ENCODE measurements around the gene ZNF496. TPM values are rescaled to one million over a fixed set of nuclear protein-coding genes. Genes with fewer than 3 reads are reported as not detected.
"Not testable (repeated sequence)": the region's sequence is repeated elsewhere in the genome, so short reads cannot be mapped to it uniquely, and the experiment has no call there.

ZNF496 gene
- total RNA-seq, 1 experiment from 2014 or later = 66.5 TPM

DNA sequence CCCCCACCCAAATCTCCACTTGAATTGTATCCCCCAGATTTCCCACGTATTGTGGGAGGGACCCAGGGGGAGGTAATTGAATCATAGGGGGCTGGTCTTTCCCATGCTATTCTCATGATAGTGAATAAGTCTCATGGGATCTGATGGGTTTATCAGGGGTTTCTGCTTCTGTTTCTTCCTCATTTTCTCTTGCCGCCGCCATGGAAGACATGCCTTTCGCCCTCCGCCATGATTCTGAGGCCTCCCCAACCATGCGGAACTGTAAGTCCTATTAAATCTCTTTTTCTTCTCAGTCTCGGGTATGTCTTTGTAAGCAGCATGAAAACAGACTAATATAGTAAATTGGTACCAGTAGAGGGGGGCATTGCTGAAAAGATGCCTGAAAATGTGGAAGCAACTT lies 33.4 kb upstream of the ZNF496 start:
- Histone ChIP-seq H3K79me1 (ENCODE audit: insufficient read depth, low read depth, low read length, poor library complexity, severe bottlenecking) (no peaks in the 10 kb centered on the region), H3K79me2 (ENCODE audit: insufficient read depth, low read length) (no peaks in the 10 kb centered on the region), H3T11ph (ENCODE audit: low read length) (no peak overlapping the region), H2BK20ac (ENCODE audit: low read depth, low read length, poor library complexity, severe bottlenecking) (no peak overlapping the region), H2AK5ac (ENCODE audit: insufficient read length, low read length) (no peak overlapping the region), H3K23ac (ENCODE audit: insufficient read length, low read depth, low read length) (no peak overlapping the region), H4K8ac (replicated peaks; ENCODE audit: insufficient read length, low read depth, low read length) (no peak overlapping the region), H4K5ac (ENCODE audit: insufficient read length, low read depth, low read length) (no peak overlapping the region), H3K23me2 (ENCODE audit: insufficient read length, low read depth, low read length, poor library complexity, severe bottlenecking) (no peaks in the 10 kb centered on the region), H3K9ac (ENCODE audit: extremely low read depth, insufficient read length, low read length) (no peak overlapping the region), H2BK12ac (ENCODE audit: insufficient read length, low read depth, low read length) (no peak overlapping the region), H3K56ac (ENCODE audit: insufficient read length, low read depth, low read length) (no peak overlapping the region), H3K4ac (ENCODE audit: low read depth, low read length) (no peak overlapping the region), H3K9me3 (ENCODE audit: control insufficient read depth, low read depth, low read length) (peaks cover 7% of the 10 kb centered on the region), H3K4me2 (ENCODE audit: insufficient read depth, insufficient read length, low read length) (no peak overlapping the region), H2AFZ (ENCODE audit: low read length) (no peak overlapping the region), H3K27me3 (ENCODE audit: insufficient read depth, low read length) (no peaks in the 10 kb centered on the region), H3K27ac (ENCODE audit: insufficient read length, low read depth, low read length) (no peak overlapping the region), H3K18ac (ENCODE audit: insufficient read length, low read depth, low read length) (no peak overlapping the region), H3K14ac (ENCODE audit: insufficient read depth, low read length) (no peak overlapping the region), H2BK120ac (ENCODE audit: low read depth, low read length, poor library complexity, severe bottlenecking) (no peak overlapping the region), H4K91ac (ENCODE audit: insufficient read length, low read depth, low read length) (no peak overlapping the region), H4K20me1 (ENCODE audit: control insufficient read depth, insufficient read depth, insufficient read length) (no peaks in the 10 kb centered on the region), H2BK15ac (ENCODE audit: low read depth, low read length) (no peak overlapping the region), H2BK5ac (ENCODE audit: insufficient read length, low read length) (no peak overlapping the region), H3K4me1 (ENCODE audit: insufficient read depth, low read length) (peaks cover 3% of the 10 kb centered on the region; the same call in 1 of the 2 replicates)
- Mint-ChIP-seq H3K27ac (no peak overlapping the region; a peak in 1 of 7 replicates), H3K4me3 (no peak overlapping the region), H3K9me3 (peaks cover 39 to 40% of the 10 kb centered on the region in 2 experiments), H3K27me3 (ENCODE audit: low read depth) (peaks cover 30% of the 10 kb centered on the region), H3K36me3 (ENCODE audit: insufficient read depth in 1 of 3, low read depth in 3 of 3) (peaks cover 20 to 25% (median 25%) of the 10 kb centered on the region in 3 experiments), H3K4me1 (peaks cover 26 to 30% of the 10 kb centered on the region in 2 experiments)
- no CpG with 5 or more reads among the region's 7 CpGs for WGBS (ENCODE audit: extremely low coverage, insufficient read length, low lambda C conversion rate)
- no peak for DNase-seq
- TF ChIP-seq, protein P1, sequence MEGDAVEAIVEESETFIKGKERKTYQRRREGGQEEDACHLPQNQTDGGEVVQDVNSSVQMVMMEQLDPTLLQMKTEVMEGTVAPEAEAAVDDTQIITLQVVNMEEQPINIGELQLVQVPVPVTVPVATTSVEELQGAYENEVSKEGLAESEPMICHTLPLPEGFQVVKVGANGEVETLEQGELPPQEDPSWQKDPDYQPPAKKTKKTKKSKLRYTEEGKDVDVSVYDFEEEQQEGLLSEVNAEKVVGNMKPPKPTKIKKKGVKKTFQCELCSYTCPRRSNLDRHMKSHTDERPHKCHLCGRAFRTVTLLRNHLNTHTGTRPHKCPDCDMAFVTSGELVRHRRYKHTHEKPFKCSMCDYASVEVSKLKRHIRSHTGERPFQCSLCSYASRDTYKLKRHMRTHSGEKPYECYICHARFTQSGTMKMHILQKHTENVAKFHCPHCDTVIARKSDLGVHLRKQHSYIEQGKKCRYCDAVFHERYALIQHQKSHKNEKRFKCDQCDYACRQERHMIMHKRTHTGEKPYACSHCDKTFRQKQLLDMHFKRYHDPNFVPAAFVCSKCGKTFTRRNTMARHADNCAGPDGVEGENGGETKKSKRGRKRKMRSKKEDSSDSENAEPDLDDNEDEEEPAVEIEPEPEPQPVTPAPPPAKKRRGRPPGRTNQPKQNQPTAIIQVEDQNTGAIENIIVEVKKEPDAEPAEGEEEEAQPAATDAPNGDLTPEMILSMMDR (conservative IDR thresholded peaks at IDR 0.05) = no peak

DNA sequence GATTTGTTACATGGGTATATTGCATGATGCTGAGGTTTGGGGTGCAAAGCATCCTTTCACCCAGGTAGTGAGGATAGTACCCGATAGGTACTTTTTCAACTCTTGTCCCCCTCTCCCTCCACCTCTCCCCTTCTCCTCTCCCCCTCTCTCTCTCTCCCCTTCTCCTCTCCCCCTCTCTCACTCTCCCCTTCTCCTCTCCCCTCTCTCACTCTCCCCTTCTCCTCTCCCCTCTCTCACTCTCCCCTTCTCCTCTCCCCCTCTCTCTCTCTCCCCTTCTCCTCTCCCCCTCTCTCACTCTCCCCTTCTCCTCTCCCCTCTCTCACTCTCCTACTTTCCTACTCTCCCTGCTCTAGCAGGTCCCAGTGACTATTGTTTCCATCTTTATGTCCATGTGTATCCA lies 31.3 kb upstream of the ZNF496 start:
- Mint-ChIP-seq H3K27me3 (ENCODE audit: low read depth) (peaks cover 32% of the 10 kb centered on the region), H3K4me1 (peaks cover 15 to 20% of the 10 kb centered on the region in 2 experiments), H3K36me3 (ENCODE audit: insufficient read depth in 1 of 3, low read depth in 3 of 3) (peaks cover 20 to 25% (median 25%) of the 10 kb centered on the region in 3 experiments), H3K9me3 (peaks cover 39 to 40% of the 10 kb centered on the region in 2 experiments)
- H4K91ac ChIP-seq (ENCODE audit: insufficient read length, low read depth, low read length); H2AK5ac ChIP-seq (ENCODE audit: insufficient read length, low read length); H4K20me1 ChIP-seq (ENCODE audit: control insufficient read depth, insufficient read depth, insufficient read length); H3K4me1 ChIP-seq (ENCODE audit: insufficient read depth, low read length); H2AFZ ChIP-seq (ENCODE audit: low read length); H2BK120ac ChIP-seq (ENCODE audit: low read depth, low read length, poor library complexity, severe bottlenecking); H3K4me3 Mint-ChIP-seq; H3K79me1 ChIP-seq (ENCODE audit: insufficient read depth, low read depth, low read length, poor library complexity, severe bottlenecking); H4K5ac ChIP-seq (ENCODE audit: insufficient read length, low read depth, low read length); H3K4ac ChIP-seq (ENCODE audit: low read depth, low read length); H2BK12ac ChIP-seq (ENCODE audit: insufficient read length, low read depth, low read length); H3K14ac ChIP-seq (ENCODE audit: insufficient read depth, low read length); H3K9me3 ChIP-seq (ENCODE audit: control insufficient read depth, low read depth, low read length); H3K27ac Mint-ChIP-seq; H3K9ac ChIP-seq (ENCODE audit: extremely low read depth, insufficient read length, low read length); H3K79me2 ChIP-seq (ENCODE audit: insufficient read depth, low read length); H3K27me3 ChIP-seq (ENCODE audit: insufficient read depth, low read length); H3K18ac ChIP-seq (ENCODE audit: insufficient read length, low read depth, low read length); H3K56ac ChIP-seq (ENCODE audit: insufficient read length, low read depth, low read length); H2BK20ac ChIP-seq (ENCODE audit: low read depth, low read length, poor library complexity, severe bottlenecking); DNase-seq; H2BK15ac ChIP-seq (ENCODE audit: low read depth, low read length); H3K27ac ChIP-seq (ENCODE audit: insufficient read length, low read depth, low read length); H3K4me2 ChIP-seq (ENCODE audit: insufficient read depth, insufficient read length, low read length); H3K23ac ChIP-seq (ENCODE audit: insufficient read length, low read depth, low read length); H4K8ac ChIP-seq (replicated peaks; ENCODE audit: insufficient read length, low read depth, low read length); H3T11ph ChIP-seq (ENCODE audit: low read length); H3K23me2 ChIP-seq (ENCODE audit: insufficient read length, low read depth, low read length, poor library complexity, severe bottlenecking); H2BK5ac ChIP-seq (ENCODE audit: insufficient read length, low read length): not testable (repeated sequence)
- WGBS (ENCODE audit: extremely low coverage, insufficient read length, low lambda C conversion rate) = no CpG with 5 or more reads among the region's 1 CpG

Data from H9 (cell line).